GM12878 (cell line): Measurements from ENCODE around the gene NSD2.

ENCODE experiments used
- NFIC ChIP-seq: IDR thresholded peaks from 2 replicates; pipeline ENCODE4 v1.6.1; 2012; ENCODE audit warnings: low read depth, mild to moderate bottlenecking, inconsistent platforms, low read length, moderate library complexity
- TAF1 ChIP-seq: IDR thresholded peaks from 2 replicates; pipeline ENCODE4 v1.6.1; 2011; ENCODE audit warnings: mild to moderate bottlenecking, low read depth, low read length, borderline replicate concordance
- ZNF274 ChIP-seq: IDR thresholded peaks from one replicate; pipeline ENCODE4 v1.8.0; 2011; ENCODE audit not compliant: insufficient read length, insufficient read depth
- TF ChIP-seq, protein P1 (sequence below): IDR thresholded peaks from 2 replicates; pipeline ENCODE4 v1.6.1; 2012; ENCODE audit warnings: low read depth, low read length, improper control_type of control experiment

DNA sequence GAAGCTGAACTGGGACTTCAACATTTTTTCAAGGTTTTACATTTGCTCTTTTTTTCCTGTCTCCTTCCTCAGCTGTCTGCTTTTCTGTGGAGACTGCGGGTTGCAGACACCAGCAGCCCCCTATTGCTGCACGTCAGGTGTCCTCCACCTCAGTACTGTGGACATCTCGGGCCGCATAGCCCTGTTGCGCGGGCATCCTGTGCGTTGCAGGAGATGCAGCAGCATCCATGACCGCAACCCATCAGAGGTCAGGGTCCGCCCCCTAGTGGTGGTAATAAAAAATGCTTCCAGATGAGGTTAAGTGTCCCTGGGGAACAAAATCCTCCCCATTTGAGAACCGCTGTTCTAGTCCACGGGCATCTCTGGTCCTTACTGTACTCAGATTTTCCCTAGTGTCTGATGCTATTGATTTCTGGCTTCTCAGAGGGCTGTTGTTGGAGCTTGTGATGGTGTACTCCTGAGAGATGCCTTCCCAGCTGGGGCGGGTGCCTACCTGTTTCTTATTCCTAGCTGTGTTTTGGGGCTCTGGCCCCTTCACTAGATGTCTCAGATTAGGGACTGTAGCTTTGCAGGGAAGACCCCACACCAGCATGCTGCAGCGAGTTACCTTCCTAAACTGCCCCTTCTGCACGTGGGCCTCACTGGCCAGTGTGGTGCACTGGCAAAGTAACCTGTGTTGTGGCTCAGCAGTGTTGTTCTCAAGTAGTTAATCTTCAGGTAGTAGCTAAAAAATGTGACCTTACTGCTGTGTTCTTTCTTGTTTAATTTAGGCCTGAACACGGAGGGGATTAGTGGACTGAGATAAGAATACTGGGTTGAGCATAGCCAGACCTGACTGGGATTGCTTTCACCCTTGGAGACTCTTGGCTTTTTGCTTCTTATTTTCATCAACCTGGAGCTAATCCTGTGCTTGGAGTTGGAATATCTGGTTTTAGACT is 28.2 kb downstream of the NSD2 start:
- TF ChIP-seq ZNF274 (no peak), TAF1 (no peak), NFIC (no peak)
- TF ChIP-seq, protein P1, sequence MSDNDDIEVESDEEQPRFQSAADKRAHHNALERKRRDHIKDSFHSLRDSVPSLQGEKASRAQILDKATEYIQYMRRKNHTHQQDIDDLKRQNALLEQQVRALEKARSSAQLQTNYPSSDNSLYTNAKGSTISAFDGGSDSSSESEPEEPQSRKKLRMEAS = no peak
